Measurements from ENCODE around the gene CISD2.

DNA sequence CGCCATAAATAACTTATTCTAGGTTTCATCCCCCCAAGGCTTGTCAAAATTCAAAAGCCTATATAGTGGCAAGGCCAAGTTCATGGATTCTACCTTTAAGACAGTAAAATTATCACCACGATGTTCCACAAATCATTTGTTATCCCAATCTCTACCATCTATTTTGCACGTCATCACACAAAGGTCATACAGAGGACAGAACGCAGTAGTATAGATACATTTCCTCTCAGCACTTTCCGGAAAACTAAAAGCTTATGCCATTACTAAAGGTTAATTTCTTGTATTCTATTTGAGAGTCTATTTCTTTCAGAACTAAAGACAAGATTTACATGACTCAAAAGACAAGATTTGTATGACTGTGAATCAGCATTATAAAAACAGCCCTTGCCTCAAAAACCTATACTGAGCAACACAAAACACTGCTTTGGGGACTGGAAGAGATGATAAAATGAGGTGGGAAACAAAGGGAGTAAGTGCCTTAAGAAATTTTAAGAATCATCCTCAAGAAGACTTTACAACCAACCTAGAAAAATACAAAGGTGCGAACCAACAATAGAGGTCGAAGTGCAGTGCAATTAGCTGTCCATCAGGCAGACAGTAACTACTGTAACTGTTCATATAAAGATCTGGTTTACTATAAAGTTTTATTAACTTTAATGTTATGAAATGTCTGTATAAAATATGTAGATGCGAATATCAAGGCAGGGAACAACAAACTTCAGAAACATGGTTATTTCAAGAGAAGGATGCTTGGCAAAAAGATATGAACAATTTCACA is 49.0 kb upstream of the CISD2 start:
- TF ChIP-seq, protein P1, sequence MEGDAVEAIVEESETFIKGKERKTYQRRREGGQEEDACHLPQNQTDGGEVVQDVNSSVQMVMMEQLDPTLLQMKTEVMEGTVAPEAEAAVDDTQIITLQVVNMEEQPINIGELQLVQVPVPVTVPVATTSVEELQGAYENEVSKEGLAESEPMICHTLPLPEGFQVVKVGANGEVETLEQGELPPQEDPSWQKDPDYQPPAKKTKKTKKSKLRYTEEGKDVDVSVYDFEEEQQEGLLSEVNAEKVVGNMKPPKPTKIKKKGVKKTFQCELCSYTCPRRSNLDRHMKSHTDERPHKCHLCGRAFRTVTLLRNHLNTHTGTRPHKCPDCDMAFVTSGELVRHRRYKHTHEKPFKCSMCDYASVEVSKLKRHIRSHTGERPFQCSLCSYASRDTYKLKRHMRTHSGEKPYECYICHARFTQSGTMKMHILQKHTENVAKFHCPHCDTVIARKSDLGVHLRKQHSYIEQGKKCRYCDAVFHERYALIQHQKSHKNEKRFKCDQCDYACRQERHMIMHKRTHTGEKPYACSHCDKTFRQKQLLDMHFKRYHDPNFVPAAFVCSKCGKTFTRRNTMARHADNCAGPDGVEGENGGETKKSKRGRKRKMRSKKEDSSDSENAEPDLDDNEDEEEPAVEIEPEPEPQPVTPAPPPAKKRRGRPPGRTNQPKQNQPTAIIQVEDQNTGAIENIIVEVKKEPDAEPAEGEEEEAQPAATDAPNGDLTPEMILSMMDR (IDR thresholded peaks at IDR 0.05; ENCODE audit: insufficient read depth, low read length, poor library complexity, severe bottlenecking), result no peak
- TF ChIP-seq EZH2phosphoT487 (conservative IDR thresholded peaks at IDR 0.05; ENCODE audit: low read length), result no peak
